HepG2 (cell line): ENCODE results near the gene CST11.

Experiments used
- AGO2 ChIP-seq: fragments of 200-400 bp; formaldehyde crosslinking; optimal IDR thresholded peaks from 2 replicates; pipeline ENCODE3; 2017; ENCODE audit warnings: mild to moderate bottlenecking, low read depth, low read length, moderate library complexity
- CBX2 ChIP-seq, 2 experiments: fragments of 200-600 bp in 1 of 2; sonication (generic); formaldehyde crosslinking in 1 of 2; IDR thresholded peaks; 2 replicates each; pipeline versions ENCODE4 v1.7.0 to v1.8.1; 2018 to 2022; ENCODE audit warnings: low read depth in 2 of 2, low read length in 1 of 2, mild to moderate bottlenecking in 1 of 2, missing genetic modification reagents in 1 of 2
- EZH2 ChIP-seq: conservative IDR thresholded peaks from 2 replicates; pipeline ENCODE4 v1.6.1; 2012; ENCODE audit warnings: mild to moderate bottlenecking, low read depth, low read length, moderate library complexity
- MAZ ChIP-seq, 2 experiments: sonication (generic) in 1 of 2; formaldehyde crosslinking in 1 of 2; IDR thresholded peaks; 2 replicates each; pipeline versions ENCODE4 v1.5.0 to v1.6.1; 2012 to 2020; ENCODE audit warnings: low read depth in 2 of 2, mild to moderate bottlenecking in 2 of 2, borderline replicate concordance in 1 of 2, improper control_type of control experiment in 1 of 2, low read length in 1 of 2, missing genetic modification reagents in 1 of 2, moderate library complexity in 1 of 2
- TBL1XR1 ChIP-seq: fragments of 150-350 bp; IDR thresholded peaks from 2 replicates; pipeline ENCODE4 v1.6.1; 2014; ENCODE audit warnings: borderline replicate concordance, low read length; ENCODE audit not compliant: partially characterized antibody
- TF ChIP-seq, protein P1 (sequence below): sonication (generic); formaldehyde crosslinking; IDR thresholded peaks from 2 replicates; pipeline ENCODE4 v1.5.0; 2020; ENCODE audit warnings: missing genetic modification reagents, mild to moderate bottlenecking, borderline replicate concordance
- TF ChIP-seq, protein P2 (sequence below): sonication (generic); formaldehyde crosslinking; IDR thresholded peaks from 2 replicates; pipeline ENCODE4 v1.5.1; 2020; ENCODE audit warnings: mild to moderate bottlenecking, missing genetic modification reagents, moderate library complexity
- TF ChIP-seq, protein P3 (sequence below), 2 experiments: sonication (generic) in 1 of 2; formaldehyde crosslinking in 1 of 2; IDR thresholded peaks; 2 replicates each; pipeline versions ENCODE4 v1.5.1 to v1.6.1; 2011 to 2020; ENCODE audit warnings: borderline replicate concordance in 1 of 2, low read depth in 1 of 2, low read length in 1 of 2, mild to moderate bottlenecking in 1 of 2, missing genetic modification reagents in 1 of 2, moderate library complexity in 1 of 2
- TF ChIP-seq, protein P4 (sequence below): sonication (generic); formaldehyde crosslinking; IDR thresholded peaks from 2 replicates; pipeline ENCODE4 v1.8.0; 2022; ENCODE audit warnings: low read depth, missing genetic modification reagents
- TF ChIP-seq, protein P5 (sequence below): sonication (generic); formaldehyde crosslinking; conservative IDR thresholded peaks from 2 replicates; pipeline ENCODE4 v1.8.0; 2022; ENCODE audit warnings: mild to moderate bottlenecking, moderate library complexity, missing genetic modification reagents
- TF ChIP-seq, protein P6 (sequence below), 2 experiments: IDR thresholded peaks; 2 replicates each; pipeline ENCODE4 v1.6.1; 2011 to 2012; ENCODE audit warnings: low read length in 2 of 2, borderline replicate concordance in 1 of 2, low read depth in 1 of 2, mild to moderate bottlenecking in 1 of 2, moderate library complexity in 1 of 2
- TF ChIP-seq, protein P7 (sequence below): sonication (generic); formaldehyde crosslinking; IDR thresholded peaks from 2 replicates; pipeline ENCODE4 v1.5.0; 2020; ENCODE audit warnings: mild to moderate bottlenecking, missing genetic modification reagents, moderate library complexity

DNA sequence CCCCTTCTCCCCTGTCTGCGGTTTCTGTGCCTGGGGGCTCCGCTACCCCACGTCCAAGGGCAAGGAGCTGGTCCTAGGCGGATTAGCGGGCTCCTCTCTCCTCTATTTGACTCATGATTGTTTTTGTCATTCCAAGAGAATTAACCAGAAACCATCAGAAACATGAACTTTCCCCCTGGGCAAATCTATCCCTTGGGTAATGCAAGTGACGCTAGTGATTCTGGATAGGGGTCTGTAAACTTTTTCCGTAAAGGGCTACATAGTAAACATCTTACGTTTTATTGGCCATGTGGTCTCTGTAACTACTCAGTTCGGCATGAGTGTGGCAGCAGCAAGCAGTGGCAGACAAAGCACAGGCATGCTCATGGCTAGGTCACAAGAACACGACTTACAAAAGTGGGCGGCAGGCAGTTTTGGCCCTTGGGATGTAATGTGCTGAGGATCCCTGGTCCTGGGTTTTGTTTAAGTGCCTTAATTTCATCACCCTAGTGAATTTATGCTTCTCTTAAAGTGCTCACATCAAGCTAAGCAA, 654 bp downstream of the CST11 start:
- TF ChIP-seq MAZ (IDR thresholded peaks at IDR 0.05; ENCODE audit: borderline replicate concordance, low read depth, low read length) (no peak), MAZ (CRISPR knock-in tag; IDR thresholded peaks at IDR 0.05; ENCODE audit: low read depth) (no peak), AGO2 (no peak), CBX2 (IDR thresholded peaks at IDR 0.05; ENCODE audit: low read depth, low read length) (no peak), CBX2 (CRISPR knock-in tag; IDR thresholded peaks at IDR 0.05; ENCODE audit: low read depth) (no peak), TBL1XR1 (no peak), EZH2 (no peak)
- TF ChIP-seq, protein P1, sequence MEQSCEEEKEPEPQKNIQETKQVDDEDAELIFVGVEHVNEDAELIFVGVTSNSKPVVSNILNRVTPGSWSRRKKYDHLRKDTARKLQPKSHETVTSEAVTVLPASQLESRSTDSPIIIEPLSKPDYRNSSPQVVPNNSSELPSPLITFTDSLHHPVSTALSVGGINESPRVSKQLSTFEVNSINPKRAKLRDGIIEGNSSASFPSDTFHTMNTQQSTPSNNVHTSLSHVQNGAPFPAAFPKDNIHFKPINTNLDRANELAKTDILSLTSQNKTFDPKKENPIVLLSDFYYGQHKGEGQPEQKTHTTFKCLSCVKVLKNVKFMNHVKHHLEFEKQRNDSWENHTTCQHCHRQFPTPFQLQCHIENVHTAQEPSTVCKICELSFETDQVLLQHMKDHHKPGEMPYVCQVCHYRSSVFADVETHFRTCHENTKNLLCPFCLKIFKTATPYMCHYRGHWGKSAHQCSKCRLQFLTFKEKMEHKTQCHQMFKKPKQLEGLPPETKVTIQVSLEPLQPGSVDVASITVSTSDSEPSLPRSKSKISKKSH = no peak
- TF ChIP-seq, protein P2, sequence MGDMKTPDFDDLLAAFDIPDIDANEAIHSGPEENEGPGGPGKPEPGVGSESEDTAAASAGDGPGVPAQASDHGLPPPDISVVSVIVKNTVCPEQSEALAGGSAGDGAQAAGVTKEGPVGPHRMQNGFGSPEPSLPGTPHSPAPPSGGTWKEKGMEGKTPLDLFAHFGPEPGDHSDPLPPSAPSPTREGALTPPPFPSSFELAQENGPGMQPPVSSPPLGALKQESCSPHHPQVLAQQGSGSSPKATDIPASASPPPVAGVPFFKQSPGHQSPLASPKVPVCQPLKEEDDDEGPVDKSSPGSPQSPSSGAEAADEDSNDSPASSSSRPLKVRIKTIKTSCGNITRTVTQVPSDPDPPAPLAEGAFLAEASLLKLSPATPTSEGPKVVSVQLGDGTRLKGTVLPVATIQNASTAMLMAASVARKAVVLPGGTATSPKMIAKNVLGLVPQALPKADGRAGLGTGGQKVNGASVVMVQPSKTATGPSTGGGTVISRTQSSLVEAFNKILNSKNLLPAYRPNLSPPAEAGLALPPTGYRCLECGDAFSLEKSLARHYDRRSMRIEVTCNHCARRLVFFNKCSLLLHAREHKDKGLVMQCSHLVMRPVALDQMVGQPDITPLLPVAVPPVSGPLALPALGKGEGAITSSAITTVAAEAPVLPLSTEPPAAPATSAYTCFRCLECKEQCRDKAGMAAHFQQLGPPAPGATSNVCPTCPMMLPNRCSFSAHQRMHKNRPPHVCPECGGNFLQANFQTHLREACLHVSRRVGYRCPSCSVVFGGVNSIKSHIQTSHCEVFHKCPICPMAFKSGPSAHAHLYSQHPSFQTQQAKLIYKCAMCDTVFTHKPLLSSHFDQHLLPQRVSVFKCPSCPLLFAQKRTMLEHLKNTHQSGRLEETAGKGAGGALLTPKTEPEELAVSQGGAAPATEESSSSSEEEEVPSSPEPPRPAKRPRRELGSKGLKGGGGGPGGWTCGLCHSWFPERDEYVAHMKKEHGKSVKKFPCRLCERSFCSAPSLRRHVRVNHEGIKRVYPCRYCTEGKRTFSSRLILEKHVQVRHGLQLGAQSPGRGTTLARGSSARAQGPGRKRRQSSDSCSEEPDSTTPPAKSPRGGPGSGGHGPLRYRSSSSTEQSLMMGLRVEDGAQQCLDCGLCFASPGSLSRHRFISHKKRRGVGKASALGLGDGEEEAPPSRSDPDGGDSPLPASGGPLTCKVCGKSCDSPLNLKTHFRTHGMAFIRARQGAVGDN (CRISPR knock-in tag) = no peak
- TF ChIP-seq, protein P3, sequence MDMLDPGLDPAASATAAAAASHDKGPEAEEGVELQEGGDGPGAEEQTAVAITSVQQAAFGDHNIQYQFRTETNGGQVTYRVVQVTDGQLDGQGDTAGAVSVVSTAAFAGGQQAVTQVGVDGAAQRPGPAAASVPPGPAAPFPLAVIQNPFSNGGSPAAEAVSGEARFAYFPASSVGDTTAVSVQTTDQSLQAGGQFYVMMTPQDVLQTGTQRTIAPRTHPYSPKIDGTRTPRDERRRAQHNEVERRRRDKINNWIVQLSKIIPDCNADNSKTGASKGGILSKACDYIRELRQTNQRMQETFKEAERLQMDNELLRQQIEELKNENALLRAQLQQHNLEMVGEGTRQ (IDR thresholded peaks at IDR 0.05; ENCODE audit: low read depth, low read length) = no peak
- TF ChIP-seq, protein P3 (CRISPR knock-in tag; IDR thresholded peaks at IDR 0.05; ENCODE audit: borderline replicate concordance) = no peak
- TF ChIP-seq, protein P4, sequence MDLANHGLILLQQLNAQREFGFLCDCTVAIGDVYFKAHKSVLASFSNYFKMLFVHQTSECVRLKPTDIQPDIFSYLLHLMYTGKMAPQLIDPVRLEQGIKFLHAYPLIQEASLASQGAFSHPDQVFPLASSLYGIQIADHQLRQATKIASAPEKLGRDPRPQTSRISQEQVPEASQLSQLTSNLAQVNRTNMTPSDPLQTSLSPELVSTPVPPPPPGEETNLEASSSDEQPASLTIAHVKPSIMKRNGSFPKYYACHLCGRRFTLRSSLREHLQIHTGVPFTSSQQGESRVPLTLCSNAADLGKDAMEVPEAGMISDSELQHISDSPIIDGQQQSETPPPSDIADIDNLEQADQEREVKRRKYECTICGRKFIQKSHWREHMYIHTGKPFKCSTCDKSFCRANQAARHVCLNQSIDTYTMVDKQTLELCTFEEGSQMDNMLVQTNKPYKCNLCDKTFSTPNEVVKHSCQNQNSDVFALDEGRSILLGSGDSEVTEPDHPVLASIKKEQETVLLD (CRISPR knock-in tag) = no peak
- TF ChIP-seq, protein P5, sequence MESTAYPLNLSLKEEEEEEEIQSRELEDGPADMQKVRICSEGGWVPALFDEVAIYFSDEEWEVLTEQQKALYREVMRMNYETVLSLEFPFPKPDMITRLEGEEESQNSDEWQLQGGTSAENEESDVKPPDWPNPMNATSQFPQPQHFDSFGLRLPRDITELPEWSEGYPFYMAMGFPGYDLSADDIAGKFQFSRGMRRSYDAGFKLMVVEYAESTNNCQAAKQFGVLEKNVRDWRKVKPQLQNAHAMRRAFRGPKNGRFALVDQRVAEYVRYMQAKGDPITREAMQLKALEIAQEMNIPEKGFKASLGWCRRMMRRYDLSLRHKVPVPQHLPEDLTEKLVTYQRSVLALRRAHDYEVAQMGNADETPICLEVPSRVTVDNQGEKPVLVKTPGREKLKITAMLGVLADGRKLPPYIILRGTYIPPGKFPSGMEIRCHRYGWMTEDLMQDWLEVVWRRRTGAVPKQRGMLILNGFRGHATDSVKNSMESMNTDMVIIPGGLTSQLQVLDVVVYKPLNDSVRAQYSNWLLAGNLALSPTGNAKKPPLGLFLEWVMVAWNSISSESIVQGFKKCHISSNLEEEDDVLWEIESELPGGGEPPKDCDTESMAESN (CRISPR knock-in tag) = no peak
- TF ChIP-seq, protein P6, sequence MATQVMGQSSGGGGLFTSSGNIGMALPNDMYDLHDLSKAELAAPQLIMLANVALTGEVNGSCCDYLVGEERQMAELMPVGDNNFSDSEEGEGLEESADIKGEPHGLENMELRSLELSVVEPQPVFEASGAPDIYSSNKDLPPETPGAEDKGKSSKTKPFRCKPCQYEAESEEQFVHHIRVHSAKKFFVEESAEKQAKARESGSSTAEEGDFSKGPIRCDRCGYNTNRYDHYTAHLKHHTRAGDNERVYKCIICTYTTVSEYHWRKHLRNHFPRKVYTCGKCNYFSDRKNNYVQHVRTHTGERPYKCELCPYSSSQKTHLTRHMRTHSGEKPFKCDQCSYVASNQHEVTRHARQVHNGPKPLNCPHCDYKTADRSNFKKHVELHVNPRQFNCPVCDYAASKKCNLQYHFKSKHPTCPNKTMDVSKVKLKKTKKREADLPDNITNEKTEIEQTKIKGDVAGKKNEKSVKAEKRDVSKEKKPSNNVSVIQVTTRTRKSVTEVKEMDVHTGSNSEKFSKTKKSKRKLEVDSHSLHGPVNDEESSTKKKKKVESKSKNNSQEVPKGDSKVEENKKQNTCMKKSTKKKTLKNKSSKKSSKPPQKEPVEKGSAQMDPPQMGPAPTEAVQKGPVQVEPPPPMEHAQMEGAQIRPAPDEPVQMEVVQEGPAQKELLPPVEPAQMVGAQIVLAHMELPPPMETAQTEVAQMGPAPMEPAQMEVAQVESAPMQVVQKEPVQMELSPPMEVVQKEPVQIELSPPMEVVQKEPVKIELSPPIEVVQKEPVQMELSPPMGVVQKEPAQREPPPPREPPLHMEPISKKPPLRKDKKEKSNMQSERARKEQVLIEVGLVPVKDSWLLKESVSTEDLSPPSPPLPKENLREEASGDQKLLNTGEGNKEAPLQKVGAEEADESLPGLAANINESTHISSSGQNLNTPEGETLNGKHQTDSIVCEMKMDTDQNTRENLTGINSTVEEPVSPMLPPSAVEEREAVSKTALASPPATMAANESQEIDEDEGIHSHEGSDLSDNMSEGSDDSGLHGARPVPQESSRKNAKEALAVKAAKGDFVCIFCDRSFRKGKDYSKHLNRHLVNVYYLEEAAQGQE (IDR thresholded peaks at IDR 0.05; ENCODE audit: borderline replicate concordance in 1 of 2, low read depth in 1 of 2, low read length in 2 of 2) = no peak
- TF ChIP-seq, protein P7, sequence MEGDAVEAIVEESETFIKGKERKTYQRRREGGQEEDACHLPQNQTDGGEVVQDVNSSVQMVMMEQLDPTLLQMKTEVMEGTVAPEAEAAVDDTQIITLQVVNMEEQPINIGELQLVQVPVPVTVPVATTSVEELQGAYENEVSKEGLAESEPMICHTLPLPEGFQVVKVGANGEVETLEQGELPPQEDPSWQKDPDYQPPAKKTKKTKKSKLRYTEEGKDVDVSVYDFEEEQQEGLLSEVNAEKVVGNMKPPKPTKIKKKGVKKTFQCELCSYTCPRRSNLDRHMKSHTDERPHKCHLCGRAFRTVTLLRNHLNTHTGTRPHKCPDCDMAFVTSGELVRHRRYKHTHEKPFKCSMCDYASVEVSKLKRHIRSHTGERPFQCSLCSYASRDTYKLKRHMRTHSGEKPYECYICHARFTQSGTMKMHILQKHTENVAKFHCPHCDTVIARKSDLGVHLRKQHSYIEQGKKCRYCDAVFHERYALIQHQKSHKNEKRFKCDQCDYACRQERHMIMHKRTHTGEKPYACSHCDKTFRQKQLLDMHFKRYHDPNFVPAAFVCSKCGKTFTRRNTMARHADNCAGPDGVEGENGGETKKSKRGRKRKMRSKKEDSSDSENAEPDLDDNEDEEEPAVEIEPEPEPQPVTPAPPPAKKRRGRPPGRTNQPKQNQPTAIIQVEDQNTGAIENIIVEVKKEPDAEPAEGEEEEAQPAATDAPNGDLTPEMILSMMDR = no peak
